OCI-LY1 (cell line): Measurements from ENCODE around the gene VTCN1.

Experiments
- EZH2 ChIP-seq: fragments of 200-600 bp; sonication (generic), shearing (Covaris generic); IDR thresholded peaks from 2 replicates; pipeline ENCODE4 v1.8.0; 2017; ENCODE audit warnings: borderline replicate concordance, mixed run types, mild to moderate bottlenecking, antibody characterized with exemption, low read length, moderate library complexity, mixed read lengths
- TF ChIP-seq, protein P1 (sequence below): fragments of 200-600 bp; sonication (generic), shearing (Covaris generic); IDR thresholded peaks from 2 replicates; pipeline ENCODE4 v1.5.1; 2017; ENCODE audit warnings: mild to moderate bottlenecking, antibody characterized with exemption, low read length, moderate library complexity, mixed read lengths

DNA sequence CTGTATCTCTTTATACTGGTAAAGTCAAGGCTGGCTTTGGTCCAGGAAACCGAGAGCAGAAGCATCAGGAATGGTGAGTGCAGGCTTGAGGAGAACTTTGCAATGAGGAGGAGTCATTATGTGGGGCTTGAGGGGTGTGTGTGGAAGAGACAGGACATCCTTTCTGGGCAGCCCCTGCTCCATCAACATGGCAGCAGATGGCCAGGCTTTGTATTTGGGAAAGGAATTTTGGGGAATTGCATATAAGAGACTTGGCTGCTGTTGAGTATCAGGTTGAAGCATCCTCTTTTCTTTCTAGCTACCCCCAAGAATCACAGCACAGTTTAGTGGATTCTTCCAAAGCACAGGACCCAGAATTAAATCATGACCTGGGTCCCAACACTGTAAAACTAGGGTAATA lies 33.4 kb downstream of the VTCN1 start:
- TF ChIP-seq, protein P1, sequence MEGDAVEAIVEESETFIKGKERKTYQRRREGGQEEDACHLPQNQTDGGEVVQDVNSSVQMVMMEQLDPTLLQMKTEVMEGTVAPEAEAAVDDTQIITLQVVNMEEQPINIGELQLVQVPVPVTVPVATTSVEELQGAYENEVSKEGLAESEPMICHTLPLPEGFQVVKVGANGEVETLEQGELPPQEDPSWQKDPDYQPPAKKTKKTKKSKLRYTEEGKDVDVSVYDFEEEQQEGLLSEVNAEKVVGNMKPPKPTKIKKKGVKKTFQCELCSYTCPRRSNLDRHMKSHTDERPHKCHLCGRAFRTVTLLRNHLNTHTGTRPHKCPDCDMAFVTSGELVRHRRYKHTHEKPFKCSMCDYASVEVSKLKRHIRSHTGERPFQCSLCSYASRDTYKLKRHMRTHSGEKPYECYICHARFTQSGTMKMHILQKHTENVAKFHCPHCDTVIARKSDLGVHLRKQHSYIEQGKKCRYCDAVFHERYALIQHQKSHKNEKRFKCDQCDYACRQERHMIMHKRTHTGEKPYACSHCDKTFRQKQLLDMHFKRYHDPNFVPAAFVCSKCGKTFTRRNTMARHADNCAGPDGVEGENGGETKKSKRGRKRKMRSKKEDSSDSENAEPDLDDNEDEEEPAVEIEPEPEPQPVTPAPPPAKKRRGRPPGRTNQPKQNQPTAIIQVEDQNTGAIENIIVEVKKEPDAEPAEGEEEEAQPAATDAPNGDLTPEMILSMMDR: no peak
- TF ChIP-seq EZH2: no peak
